Thyroid gland (tissue), 4 donors: ENCODE data around the gene SFRP5.

ENCODE experiments used
- POLR2A ChIP-seq, 2 donors: fragments of 450-650 bp; IDR thresholded peaks; one replicate each; pipeline ENCODE4 v1.6.1; 2017; ENCODE audit warnings: antibody characterized with exemption in 2 of 2, mild to moderate bottlenecking in 2 of 2, moderate library complexity in 1 of 2
- TF ChIP-seq, protein P1 (sequence below), 6 experiments: fragments of 200-600 bp in 3 of 6; fragments of 450-650 bp in 3 of 6; sonication (generic) in 3 of 6; IDR thresholded peaks; one replicate each; pipeline ENCODE4 v1.5.1; 2016 to 2019; ENCODE audit warnings: antibody characterized with exemption in 6 of 6, mild to moderate bottlenecking in 2 of 6, inconsistent platforms in 1 of 6, moderate library complexity in 1 of 6

DNA sequence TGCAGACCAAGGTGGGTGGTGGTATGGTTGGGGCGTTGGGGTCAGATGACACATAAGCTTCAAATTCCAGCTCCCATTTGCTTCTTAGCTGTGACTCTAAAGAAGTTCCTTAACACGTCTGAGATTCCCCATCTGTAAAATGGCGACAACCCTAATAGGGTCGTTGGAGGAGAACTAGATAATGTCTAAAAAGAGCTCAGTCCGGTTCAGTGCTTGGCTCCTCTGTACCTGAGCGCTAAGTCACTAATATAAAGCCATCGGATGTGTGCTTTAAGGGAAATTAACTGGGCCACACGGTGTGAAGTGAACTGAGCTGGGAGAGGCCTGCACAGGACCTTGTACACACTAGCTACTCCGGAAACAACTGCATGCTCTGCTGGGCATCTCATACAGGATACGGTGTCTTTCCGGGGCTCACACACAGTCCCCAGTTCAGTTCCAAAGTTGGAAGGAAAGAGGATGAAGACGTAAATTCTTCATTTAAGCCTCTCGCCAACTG lies 35.3 kb downstream of the SFRP5 start:
- TF ChIP-seq, protein P1, sequence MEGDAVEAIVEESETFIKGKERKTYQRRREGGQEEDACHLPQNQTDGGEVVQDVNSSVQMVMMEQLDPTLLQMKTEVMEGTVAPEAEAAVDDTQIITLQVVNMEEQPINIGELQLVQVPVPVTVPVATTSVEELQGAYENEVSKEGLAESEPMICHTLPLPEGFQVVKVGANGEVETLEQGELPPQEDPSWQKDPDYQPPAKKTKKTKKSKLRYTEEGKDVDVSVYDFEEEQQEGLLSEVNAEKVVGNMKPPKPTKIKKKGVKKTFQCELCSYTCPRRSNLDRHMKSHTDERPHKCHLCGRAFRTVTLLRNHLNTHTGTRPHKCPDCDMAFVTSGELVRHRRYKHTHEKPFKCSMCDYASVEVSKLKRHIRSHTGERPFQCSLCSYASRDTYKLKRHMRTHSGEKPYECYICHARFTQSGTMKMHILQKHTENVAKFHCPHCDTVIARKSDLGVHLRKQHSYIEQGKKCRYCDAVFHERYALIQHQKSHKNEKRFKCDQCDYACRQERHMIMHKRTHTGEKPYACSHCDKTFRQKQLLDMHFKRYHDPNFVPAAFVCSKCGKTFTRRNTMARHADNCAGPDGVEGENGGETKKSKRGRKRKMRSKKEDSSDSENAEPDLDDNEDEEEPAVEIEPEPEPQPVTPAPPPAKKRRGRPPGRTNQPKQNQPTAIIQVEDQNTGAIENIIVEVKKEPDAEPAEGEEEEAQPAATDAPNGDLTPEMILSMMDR (IDR thresholded peaks at IDR 0.05) = no peak
- TF ChIP-seq POLR2A (IDR thresholded peaks at IDR 0.05) = no peak
